CD4-positive, alpha-beta T cell (primary cell): ENCODE measurements around the gene OSBPL5. TPM values are rescaled to one million over a fixed set of nuclear protein-coding genes. Genes with fewer than 3 reads are reported as not detected.

Source experiments
- ATAC-seq: fragments of 200-7000 bp; cut with Tn5 transposase; one replicate; pipeline ENCODE4 v1.10.0; 2022; ENCODE audit warnings: mild to moderate bottlenecking; ENCODE audit not compliant: poor library complexity
- CTCF ChIA-PET: fragments of 350-600 bp; sonication (Branson Sonifier 250); formaldehyde crosslinking; loops from one replicate; lab custom pipeline; 2021; ENCODE audit warnings: antibody characterized with exemption, inconsistent platforms; lab: Charles Lee
- POLR2A ChIA-PET: fragments of 350-600 bp; sonication (Branson Sonifier 250); formaldehyde crosslinking; loops from one replicate; lab custom pipeline; 2021; ENCODE audit warnings: antibody characterized with exemption, inconsistent platforms; lab: Charles Lee
- DNase-seq, 14 experiments: peaks; one replicate each; pipeline ENCODE4 v3.0.0-alpha.2; 2013 to 2020; ENCODE audit warnings: mixed read lengths in 2 of 14
- H3K27ac ChIP-seq, 2 donors: one replicate each; pipeline versions ENCODE4 v1.5.1 to v1.7.0; 2013; ENCODE audit warnings: low read length in 2 of 2, low read depth in 1 of 2, mild to moderate bottlenecking in 1 of 2
- H3K27me3 ChIP-seq, 2 experiments: 1 replicate in 1 of 2; 2 replicates in 1 of 2; pipeline versions ENCODE4 v1.6.1 to v1.7.0; 2013; ENCODE audit warnings: low read length in 2 of 2, control low read depth in 1 of 2, mild to moderate bottlenecking in 1 of 2, moderate library complexity in 1 of 2; ENCODE audit not compliant: insufficient read depth in 2 of 2, control insufficient read depth in 1 of 2
- H3K36me3 ChIP-seq: one replicate; pipeline ENCODE4 v1.6.1; 2013; ENCODE audit warnings: low read length, control low read depth; ENCODE audit not compliant: insufficient read depth
- H3K4me1 ChIP-seq: one replicate; pipeline ENCODE4 v1.6.1; 2013; ENCODE audit warnings: low read length, control low read depth; ENCODE audit not compliant: insufficient read depth
- H3K4me3 ChIP-seq: one replicate; pipeline ENCODE4 v1.5.1; 2013; ENCODE audit warnings: mild to moderate bottlenecking, low read length, moderate library complexity
- H3K9me3 ChIP-seq, 2 experiments: 1 replicate in 1 of 2; 2 replicates in 1 of 2; pipeline versions ENCODE4 v1.6.1 to v1.7.0; 2013; ENCODE audit warnings: low read length in 2 of 2, mild to moderate bottlenecking in 2 of 2, control low read depth in 1 of 2, moderate library complexity in 1 of 2; ENCODE audit not compliant: control insufficient read depth in 1 of 2, insufficient read depth in 1 of 2
- H3K27ac Mint-ChIP-seq: one replicate; pipeline ENCODE4 v1.8.0; 2020; ENCODE audit warnings: mixed read lengths
- H3K27me3 Mint-ChIP-seq: one replicate; pipeline ENCODE4 v1.8.0; 2021; ENCODE audit warnings: mixed read lengths
- H3K36me3 Mint-ChIP-seq: one replicate; pipeline ENCODE4 v1.8.0; 2021; ENCODE audit warnings: low read depth, mixed read lengths
- H3K4me1 Mint-ChIP-seq: one replicate; pipeline ENCODE4 v1.8.0; 2021; ENCODE audit warnings: low read depth, mixed read lengths
- H3K4me3 Mint-ChIP-seq: one replicate; pipeline ENCODE4 v1.8.0; 2020; ENCODE audit warnings: mild to moderate bottlenecking, mixed read lengths
- H3K9me3 Mint-ChIP-seq: one replicate; pipeline ENCODE4 v1.8.0; 2020; ENCODE audit warnings: mixed read lengths
- CTCF ChIP-seq: fragments of 200-600 bp; IDR thresholded peaks from one replicate; pipeline ENCODE4 v1.8.0; 2022; ENCODE audit warnings: antibody characterized with exemption, mild to moderate bottlenecking
- intact Hi-C, 2 experiments: fragments of 100-400 bp; cut with DNase I in 1 of 2; cut with micrococcal nuclease in 1 of 2; formaldehyde crosslinking; loops; one replicate each; pipeline versions ENCODE4 v1.15.1 to v1.9.0; 2023 to 2025; cut with DNase I, micrococcal nuclease
- total RNA-seq, 174 experiments: library from RNA in 2 of 174; stranded (reverse) in 2 of 174; gene quantifications; one replicate each; pipeline ENCODE4 v1.2.3 and lab custom pipeline; 2021 to 2026

OSBPL5 gene
- total RNA-seq, 2 experiments from 2014 or later, result 6.7 to 9.1 TPM

- ChIA-PET CTCF (no interaction called here), POLR2A (no interaction called here)
- Mint-ChIP-seq H3K27ac (no peak overlapping the region), H3K27me3 (peaks cover 13% of the 10 kb centered on the region), H3K36me3 (no peaks in the 10 kb centered on the region), H3K9me3 (no peaks in the 10 kb centered on the region), H3K4me1 (no peaks in the 10 kb centered on the region), H3K4me3 (no peak overlapping the region)
- intact Hi-C loops, result no loop called here
- no peak overlapping the region for H3K4me3 ChIP-seq
- peaks cover 0 to 9% of the 10 kb centered on the region in 2 experiments for H3K9me3 ChIP-seq
- no peaks in the 10 kb centered on the region for H3K4me1 ChIP-seq
- H3K27me3 ChIP-seq, result peaks cover 9% of the 10 kb centered on the region in 2 experiments
- no peak for ATAC-seq
- H3K27ac ChIP-seq, result no peak overlapping the region
- DNase-seq, result peak in 1 of 14 experiments; percentile 27
- H3K36me3 ChIP-seq, result no peaks in the 10 kb centered on the region
- TF ChIP-seq CTCF, result no peak
Observed at GRCh38 chr11:3197044-3197695, 32.1 kb upstream of the OSBPL5 start.

GRCh38 chr11:3196161-3197043, 31.3 kb upstream of the OSBPL5 start:
- Mint-ChIP-seq H3K9me3 (no peaks in the 10 kb centered on the region), H3K36me3 (no peaks in the 10 kb centered on the region), H3K4me3 (no peak overlapping the region), H3K27ac (no peak overlapping the region), H3K4me1 (no peaks in the 10 kb centered on the region), H3K27me3 (peaks cover 11% of the 10 kb centered on the region)
- no peak for TF ChIP-seq CTCF
- CTCF ChIA-PET, result no interaction called here
- POLR2A ChIA-PET, result no interaction called here
- Histone ChIP-seq H3K27me3 (peaks cover 2 to 6% of the 10 kb centered on the region in 2 experiments), H3K9me3 (peaks cover 0 to 12% of the 10 kb centered on the region in 2 experiments), H3K4me3 (no peak overlapping the region), H3K36me3 (no peaks in the 10 kb centered on the region), H3K4me1 (no peaks in the 10 kb centered on the region), H3K27ac (no peak overlapping the region)
- peak in 1 of 14 experiments; percentile 30 for DNase-seq
- intact Hi-C loops, result no loop called here
- no peak for ATAC-seq

GRCh38 chr11:3195251-3196160, 30.4 kb upstream of the OSBPL5 start:
- Histone ChIP-seq H3K4me1 (no peaks in the 10 kb centered on the region), H3K4me3 (no peak overlapping the region), H3K27me3 (peaks cover 0 to 4% of the 10 kb centered on the region in 2 experiments), H3K9me3 (peaks cover 0 to 12% of the 10 kb centered on the region in 2 experiments), H3K27ac (no peak overlapping the region), H3K36me3 (no peaks in the 10 kb centered on the region)
- H3K36me3 Mint-ChIP-seq, result no peaks in the 10 kb centered on the region
- DNase-seq, result peak in 1 of 14 experiments; percentile 13
- ChIA-PET CTCF (no interaction called here), POLR2A (no interaction called here)
- H3K27me3 Mint-ChIP-seq, result peaks cover 5% of the 10 kb centered on the region
- no peak for ATAC-seq
- TF ChIP-seq CTCF, result no peak
- no peaks in the 10 kb centered on the region for H3K9me3 Mint-ChIP-seq
- intact Hi-C loops, result no loop called here
- no peak overlapping the region for H3K4me3 Mint-ChIP-seq
- no peak overlapping the region for H3K27ac Mint-ChIP-seq
- H3K4me1 Mint-ChIP-seq, result no peaks in the 10 kb centered on the region
